CD4-positive, alpha-beta T cell treated with Interleukin-4 for 1 hour (primary cell): ENCODE data around the gene OTOG.

ENCODE experiments used
- DNase-seq, 2 donors: peaks; one replicate each; pipeline ENCODE4 v3.0.0-alpha.2; 2020 to 2022

The OTOG gene

DNA sequence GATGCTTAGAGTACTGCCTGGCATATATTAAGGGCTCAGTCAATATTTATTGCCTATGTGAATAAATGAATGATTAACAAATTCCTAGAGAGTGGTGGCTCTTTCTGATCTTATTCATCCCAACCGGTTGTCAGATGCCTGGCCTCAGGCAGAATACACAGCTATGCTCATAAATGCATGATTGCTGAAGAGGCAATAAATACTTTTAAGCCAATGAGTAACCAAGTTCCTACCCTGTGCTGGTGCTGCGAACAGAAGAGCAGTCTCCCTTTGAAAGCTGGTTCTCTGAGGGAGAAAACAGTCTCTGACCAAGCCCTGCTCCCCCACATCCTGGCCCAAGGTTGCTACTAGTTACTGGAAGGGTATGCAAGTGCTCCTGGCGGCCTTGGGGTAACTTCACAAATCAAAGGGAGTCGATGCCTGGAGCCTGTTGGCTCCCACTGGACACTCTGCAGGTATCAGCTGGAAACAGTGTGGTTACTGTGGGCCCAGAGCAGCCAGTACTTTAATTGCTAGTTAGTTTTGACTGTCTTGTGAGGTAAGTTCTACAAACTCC is 5.7 kb upstream of the OTOG start:
- no peak for DNase-seq

DNA sequence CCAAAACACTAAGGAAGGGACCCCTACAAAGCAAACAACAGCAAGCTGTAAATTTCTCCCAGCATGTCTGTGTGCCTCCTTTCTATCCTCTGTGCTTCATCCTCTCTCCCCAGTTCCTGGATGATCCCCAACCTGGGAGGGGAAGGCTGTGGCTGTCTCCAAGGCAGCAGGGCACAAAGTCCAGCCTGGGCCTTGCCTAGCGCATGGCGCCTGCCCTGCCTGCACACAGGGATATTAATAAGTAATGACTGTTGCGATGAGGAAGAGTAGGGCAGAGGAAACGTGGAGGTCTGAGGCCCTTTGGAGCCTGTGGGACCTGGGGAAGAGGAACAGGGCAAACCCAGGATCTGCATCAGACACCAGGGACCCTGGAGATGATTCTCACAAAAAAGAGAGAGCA is 4.8 kb upstream of the OTOG start:
- no peak for DNase-seq

DNA sequence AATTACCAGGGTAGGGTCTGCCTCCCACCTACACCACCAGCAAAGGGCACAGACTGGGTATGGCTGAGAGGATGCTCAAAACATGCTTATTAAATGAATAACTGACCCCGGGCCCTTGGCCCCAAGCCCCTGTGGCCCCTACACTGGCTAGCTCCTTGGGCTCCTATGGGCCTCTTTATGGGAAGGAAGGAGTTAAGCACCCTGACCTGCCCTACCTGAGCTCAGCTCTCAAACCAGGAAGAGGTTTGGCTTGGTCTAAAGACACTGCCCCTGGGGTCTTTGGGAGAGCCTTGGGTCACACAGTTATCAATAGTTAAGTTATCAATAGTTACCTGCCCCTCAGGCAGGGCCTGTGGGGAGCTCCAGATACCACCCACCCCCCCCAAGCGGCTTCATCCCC is 4.0 kb upstream of the OTOG start:
- DNase-seq = no peak

DNA sequence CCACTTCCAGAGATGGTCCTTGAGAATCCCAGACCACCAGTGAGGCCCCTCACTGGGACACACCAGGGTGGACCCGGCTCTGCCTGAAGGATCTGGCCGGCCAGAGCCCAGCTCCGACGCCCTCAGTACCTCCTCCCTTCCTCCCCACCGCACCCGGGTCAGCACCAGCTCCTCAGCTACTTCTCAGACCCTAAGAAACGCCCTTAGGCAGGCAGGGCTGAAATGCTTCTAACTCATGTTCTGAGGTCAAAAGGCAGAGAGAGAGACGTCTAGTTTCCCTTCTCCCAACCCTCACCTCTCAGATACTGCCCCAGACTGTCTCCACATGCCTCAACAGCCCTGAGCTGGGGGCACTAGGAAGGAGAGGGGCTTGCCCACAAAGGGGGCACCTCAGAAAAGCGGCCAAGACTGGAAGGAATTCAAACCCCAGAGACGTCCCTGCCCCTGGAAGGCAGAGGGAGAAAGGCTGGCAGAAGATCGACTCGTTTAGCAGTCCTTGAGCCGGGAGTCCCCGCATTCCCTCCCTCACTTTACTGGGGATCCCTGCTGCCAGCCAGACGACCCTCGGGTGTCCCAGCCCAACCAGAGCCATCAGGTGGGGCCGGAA is 3.4 kb upstream of the OTOG start:
- DNase-seq = no peak

DNA sequence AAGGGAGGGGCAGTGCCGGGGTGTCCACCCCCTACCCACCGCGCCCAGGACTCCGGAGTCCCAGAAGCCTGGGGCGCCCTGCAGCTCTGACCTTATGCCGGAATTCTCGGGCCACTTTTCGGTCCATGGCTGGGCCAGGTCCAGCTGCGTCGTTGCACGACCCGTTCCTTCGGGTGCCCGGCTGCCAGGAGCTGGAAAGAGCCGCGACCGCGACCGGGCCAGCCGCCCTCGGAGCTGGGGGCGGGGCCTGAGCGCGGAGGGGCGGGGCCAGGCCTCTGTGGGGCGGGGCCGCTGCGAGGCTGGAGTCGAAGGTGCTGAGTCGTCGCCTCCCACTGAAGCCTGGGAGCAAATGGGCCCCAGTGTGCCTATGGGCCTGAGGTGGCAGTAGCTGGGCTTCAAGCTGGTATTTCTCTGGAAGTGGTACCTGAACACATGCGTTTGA is 2.9 kb upstream of the OTOG start, which contains the start of gene USH1C:
USH1C (minus strand) TSS at position 236 of the 442 bp plus-strand sequence; CDS start at position 127, 109 bp downstream.
- no peak for DNase-seq

DNA sequence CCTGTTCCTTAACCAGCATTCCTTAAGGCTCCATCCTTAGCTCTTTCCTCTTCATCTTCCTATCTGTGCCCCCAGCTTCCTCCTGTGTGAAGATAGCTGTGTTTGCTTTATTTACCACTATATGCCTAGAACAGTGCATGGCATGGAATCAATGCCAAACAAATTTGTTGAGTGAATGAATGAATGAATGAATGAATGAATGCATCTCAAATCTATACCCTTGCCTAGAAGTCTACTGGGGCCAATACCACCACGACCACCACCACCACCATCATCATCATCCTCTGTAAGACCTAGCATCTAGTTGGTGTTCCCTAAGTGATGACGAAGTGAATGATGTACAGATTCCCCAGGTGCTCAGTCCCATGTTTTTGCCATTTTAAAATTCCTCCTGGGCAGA is 819 bp upstream of the OTOG start:
- no peak for DNase-seq

DNA sequence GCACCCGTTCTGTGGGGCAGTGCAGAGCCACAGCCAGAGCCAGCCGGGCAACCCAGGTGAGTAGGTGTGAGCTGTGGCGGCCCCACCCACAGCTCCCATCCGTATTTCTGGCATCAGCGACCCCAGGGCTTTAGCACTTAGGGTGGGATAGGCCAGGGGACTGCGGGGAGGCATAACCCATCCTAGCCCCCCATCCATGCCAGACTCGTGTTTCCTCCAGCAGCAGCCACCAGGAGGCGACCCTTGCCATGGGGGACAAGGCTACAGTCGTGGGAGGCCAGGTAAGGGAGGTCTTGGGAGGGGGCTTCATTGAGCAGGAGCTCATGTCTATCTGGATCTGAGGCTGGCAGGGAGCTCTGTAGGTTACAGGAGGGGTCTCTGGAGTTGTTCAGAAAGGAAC is 873 bp downstream of the OTOG start:
- peak in 1 of 2 donors; percentile 2 for DNase-seq

DNA sequence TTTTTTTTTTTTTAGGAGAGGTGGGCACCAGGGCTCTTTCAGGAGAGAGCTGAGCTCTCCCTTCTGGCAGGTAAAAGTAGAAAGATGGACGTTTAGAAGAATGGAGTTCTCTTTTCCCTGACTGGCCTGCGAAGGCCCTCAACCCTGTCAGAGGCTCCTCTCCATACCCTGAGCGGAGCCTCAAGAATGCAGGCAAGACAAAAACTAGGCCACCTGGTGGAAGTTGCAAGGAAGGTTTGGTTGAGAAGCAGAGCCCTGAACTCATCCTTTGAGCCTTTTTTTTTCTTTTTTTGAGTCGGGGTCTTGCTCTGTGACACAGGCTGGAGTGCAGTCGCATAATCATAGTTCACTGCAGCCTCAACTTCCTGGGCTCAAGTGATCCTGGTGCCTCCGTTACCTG is 1.4 kb downstream of the OTOG start:
- no peak for DNase-seq

DNA sequence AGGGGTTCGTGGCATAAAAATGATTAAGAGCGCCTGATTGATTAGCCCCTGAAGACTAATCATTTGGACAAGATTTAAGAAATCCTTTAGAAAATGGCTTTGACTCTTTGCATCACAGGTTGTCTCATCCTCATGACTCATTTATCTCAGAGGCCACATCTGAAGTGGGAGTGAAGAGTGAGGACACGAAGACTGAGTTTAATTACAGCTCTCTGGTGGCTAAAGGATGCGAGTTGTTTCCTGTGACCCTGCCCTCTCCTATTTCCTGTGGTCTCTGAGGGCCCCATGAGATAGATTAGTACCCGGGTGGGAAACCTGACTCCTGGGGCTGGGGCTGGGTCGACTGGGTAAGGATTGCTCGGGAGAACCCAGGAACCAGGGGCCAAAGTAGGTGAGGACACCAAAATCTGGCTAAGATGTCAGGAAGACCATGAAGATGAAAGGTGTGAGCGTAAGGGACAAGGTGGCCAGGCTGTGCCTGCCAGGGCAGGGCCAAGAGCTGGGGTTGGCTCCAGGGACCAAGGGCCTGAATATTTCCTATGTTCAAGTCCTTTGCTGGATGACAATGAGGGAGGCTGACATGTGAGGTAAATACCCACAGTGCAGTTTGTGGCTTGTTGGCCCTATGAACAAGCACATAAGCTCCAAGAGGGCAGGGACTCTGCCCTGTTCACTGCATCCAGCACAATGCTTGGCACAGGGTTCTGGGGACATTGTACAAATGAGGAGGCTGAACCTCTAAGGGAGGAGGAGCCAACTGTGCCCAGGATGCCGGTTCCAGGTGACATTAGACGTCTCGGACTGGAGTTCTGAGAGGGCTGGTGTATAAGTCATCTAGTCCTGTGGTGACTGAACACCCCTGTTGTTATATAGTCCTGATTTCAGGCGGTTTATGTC is 3.6 kb downstream of the OTOG start:
- DNase-seq = no peak

DNA sequence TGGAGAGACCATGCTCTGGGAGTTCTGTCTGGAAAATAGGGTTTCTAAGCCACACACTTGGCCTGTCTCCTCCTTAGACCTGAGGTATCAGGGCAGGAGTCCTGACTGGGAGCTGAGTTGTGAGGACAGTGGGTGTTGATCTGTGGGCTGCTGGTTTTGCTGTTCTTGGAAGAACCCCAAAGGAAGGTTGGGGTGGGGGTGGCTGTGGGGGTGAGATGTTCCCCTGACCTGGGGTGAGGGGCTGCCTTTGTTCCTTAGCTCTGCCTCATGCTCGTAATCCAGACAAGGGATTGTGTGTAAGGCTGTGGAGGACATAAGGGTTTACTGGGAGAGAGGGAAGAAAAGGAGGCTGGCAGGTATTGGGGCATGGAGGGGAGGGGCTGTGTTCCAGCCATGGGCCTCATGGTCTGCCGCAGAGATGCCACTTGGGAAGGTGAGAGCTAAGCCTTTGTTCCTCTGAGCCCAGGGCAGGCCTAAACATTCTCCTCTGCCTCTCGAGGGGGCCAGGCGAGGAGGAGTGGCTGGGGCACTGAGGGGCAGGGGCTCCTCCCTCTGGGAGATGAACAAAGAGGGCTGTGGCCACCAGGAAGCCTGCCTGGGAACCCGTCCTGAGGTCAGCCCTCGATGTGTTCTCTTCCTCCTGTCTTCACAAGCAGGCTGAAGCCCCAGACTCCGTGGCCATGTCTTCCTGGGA is 4.4 kb downstream of the OTOG start:
- DNase-seq = no peak

DNA sequence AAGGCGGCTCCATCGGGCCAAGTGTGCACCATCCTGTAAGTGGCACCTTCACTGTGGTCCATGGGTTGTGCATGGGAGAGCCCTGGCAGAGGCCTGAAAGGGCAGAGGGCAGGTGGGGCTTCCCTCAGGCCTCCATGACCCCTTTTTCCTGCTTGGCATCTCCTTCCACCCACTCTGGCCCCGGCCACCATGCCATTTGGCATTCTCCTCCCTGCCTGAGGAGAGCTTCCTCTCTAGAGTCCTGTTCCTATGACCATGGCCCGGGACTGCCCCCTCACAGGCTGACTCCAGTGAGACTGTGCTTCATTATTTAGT is 4.9 kb downstream of the OTOG start:
- no peak for DNase-seq

DNA sequence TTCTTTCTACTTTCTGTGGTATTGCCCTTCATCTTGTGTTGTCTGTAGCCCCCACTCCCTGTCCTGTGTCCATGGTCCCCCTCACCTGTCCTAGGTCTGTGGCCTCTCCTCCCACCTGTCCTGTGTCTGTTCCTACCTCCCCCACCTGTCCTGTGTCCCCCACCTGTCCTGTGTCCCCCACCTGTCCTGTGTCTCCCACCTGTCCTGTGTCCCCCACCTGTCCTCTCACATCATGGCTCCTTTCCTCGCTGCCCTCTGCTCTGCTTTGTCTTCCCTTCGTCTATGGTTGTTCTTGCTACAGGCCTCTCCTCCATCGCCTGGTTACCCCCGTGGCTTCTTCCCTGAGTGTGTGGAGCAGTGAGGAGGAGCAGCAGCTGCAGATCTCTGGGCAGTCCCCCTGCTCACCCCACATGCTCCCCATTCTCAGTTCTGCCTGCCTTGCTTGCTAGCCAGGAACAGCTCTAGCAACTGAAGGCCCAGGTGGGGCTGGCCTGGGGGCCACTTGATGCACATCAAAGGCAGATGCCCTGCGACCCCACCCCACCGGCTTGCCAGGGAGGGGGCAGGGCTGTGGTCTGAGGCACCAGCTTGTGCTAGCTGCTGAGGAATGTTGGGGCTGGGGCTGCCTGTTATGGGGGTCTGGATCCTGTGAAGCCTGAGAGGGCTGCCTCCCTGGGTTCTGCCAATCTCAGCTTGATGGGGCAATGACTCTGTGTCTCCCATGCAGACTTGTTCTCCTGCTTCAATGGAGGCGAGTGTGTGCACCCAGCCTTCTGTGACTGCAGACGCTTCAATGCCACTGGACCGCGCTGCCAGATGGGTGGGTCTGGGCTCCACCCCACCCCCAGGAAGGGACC is 5.6 kb downstream of the OTOG start:
- DNase-seq = no peak

DNA sequence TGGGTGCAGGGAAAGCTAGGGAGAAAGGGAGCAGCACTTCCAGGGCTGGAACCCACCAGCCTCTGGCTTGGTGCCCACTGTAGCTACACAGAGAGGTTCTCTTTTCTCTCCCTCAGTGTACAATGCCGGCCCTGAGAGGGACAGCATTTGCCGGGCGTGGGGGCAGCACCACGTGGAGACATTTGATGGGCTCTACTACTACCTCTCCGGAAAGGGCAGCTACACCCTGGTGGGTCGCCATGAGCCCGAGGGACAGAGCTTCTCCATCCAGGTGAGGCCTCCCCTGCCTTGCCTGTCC is 6.1 kb downstream of the OTOG start:
- no peak for DNase-seq

DNA sequence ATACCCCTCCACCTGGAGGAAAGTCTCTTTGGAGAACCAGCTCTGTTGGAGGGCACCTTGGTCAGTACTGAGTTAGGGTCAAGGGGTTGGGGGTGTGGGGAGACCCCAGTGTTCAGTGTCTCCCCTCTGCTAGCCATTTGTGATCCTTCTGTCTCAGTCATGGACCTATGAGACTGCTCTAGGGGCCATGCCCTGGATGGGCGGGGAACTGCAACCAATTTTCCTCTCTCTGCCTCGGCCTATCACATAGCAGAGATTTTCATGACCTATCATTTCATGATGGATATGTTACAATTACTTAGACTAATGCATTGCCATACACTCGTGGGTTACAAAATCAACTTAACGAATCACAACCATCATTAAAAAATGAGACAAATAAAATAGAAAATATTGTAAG is 7.4 kb downstream of the OTOG start:
- DNase-seq = no peak

DNA sequence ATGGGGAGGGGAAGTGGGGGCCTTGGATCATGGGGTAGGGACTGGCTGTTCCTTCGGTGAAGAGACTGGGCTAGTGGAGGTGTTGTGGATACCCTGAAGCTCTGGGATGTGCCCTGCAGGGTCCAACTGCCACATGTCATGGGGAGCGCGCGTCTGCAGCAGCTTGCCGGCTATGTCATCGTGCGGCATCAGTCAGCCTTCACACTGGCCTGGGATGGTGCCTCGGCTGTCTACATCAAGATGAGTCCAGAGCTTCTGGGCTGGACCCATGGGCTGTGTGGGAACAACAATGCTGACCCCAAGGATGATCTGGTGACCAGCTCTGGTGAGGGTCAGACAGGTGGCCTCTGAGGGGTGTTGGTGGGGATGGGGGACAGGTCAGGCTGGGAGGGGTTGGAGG is 9.9 kb downstream of the OTOG start:
- DNase-seq = peak in 1 of 2 donors; percentile 2

DNA sequence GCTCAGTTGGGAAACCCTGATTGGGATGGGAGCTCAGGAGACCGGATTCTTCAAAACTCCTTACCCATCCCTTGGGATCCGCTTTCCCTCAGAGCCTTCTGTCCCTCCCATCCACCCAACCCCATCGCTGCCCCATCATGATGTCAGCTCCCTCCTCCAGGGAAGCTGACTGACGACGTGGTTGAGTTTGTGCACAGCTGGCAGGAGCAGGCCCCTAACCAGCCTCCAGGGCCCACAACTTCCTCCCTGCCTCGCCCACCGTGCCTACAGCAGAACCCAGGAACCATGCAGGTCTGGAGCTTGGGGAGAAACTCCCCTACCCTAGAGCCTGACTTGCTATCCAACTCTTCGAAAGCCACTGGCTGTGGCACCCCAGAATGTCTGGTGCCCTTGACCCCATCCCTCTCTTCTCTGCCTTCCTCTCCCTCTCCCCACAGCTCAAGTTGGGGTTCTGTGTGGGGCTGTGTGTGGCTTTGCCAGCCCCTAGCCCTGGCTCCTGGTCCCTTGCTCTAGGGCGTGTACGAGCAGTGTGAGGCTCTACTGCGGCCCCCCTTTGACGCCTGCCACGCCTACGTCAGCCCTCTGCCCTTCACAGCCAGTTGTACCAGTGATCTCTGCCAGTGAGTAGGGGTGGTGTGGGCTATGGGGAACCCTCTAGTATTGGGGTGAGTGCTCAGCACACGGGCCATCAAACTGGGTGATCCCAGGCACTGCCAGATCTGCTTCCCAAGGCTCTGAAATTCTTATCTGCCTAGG is 11.1 kb downstream of the OTOG start:
- DNase-seq = peak in 1 of 2 donors; percentile 9

DNA sequence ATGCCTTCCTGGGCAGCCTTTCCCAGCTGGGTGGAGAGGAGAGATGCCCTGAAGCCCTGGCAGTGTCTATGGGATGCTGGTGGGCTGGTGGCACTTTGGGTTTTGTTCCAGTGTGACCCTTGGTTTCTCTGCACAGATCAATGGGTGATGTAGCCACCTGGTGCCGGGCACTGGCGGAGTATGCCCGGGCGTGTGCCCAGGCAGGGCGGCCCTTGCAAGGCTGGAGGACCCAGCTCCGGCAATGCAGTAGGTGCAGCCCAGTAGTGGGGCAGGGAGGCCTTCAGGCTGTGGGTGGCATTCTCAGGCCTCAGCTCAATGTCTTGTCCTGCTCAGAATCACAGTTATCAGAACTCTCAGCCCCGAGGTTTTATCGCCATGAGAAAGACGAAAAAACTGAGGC is 11.9 kb downstream of the OTOG start:
- no peak for DNase-seq

DNA sequence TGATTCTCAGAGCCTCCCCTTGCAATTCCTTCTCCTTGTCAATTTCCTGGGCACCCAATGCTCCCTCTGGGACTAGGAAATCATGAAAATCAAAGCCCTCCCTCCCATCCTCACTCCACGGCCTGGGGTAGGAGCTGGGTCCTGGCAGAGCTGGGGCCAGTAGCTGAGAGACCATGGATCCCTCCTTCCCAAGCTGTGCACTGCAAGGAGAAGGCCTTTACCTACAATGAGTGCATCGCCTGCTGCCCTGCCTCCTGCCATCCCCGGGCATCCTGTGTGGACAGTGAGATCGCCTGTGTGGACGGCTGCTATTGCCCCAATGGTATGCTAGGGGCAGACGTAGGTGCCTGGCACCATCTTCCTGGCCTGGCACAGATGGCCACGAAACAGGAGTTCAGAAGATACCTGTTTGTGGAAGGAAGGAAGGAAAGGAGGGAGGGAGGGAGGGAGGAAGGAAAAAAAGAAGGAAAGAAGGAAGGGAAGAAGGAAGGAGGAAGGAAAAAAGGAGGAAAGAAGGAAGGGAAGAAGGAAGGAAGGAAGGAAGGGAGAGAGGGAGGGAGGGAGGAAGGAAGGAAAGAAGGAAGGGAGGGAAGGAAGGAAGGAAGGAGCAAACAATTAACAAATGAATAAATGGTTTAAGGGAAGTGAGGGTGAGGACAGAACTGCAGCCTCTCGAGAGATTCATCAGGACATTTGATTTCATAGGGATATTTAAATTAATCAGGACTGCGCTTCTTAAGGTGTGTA is 12.5 kb downstream of the OTOG start:
- DNase-seq = peak in 1 of 2 donors; percentile 9

DNA sequence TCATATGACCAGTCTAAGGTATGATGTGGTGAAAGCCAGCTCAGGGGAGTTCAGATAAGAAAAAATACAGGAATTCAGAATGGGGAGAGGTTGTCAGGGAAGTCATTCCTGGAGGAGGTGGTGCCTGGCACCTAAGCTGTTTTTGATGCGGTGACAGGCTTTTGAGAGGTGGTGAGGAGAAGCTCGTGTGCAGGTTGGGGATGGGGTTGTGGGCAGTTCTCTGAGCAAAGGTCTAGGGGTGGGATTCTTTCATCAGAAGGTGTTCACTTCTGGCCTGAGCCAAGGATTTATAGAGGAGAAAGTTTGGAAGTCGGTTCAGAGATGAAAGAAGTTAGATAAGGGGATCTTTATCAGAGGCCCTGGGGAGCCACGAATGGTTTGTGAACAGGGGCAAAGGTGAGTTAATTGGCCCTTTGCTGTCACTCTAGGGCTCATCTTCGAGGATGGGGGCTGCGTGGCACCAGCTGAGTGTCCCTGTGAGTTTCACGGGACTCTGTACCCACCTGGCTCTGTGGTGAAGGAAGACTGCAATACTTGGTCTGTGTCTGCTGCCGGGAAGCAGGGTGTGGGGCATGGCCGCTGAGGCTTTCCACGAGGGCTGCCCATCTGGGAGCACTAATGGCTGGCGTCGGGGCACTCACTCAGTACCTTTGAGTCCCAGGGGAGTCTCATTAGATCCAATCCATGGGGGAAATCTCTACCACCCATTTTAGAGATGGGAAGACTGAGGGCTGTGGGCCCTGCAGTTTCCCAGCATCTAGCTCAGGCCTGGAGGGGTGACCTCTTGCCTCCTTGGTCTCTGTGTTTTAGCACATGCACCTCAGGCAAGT is 13.4 kb downstream of the OTOG start:
- DNase-seq = peak in 1 of 2 donors; percentile 7

DNA sequence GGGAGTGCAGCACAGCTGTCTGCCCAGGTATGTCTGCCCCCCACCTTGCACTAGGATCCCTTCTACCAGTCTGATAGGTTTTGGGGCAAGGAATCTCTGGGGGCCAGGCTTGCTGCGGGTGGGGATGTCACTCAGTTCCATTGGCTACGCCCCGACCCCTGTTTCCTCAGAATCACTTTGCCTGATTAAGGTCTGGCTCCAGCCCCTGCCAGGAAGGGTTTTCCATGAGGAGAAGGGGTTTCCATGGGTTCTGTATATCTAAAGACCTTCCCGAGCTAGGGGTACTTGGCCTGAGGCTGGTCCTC is 14.0 kb downstream of the OTOG start:
- DNase-seq = peak in 1 of 2 donors; percentile 7

DNA sequence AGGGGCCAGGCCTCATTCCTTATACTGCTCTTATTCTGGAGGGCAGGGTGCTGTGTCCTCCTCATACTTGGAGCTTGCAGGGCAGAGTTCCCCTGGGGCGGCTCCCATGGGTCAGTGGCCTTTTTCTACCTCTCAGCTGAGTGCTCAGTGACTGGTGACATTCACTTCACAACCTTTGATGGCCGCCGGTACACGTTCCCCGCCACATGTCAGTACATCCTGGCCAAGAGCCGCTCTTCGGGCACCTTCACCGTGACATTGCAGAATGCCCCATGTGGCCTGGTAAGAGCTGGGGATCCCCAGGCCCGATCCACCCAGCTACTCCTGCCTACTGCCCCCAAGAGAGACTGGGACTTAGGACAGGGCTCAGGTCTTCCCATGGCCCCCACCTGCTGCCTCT is 14.5 kb downstream of the OTOG start:
- peak in 1 of 2 donors; percentile 9 for DNase-seq
